Loucy (cell line): ENCODE measurements around the gene ATOSA.

Source experiments
- CTCF ChIP-seq: fragments of 200-600 bp; sonication (generic); conservative IDR thresholded peaks from 2 replicates; pipeline ENCODE4 v1.5.1; 2014; ENCODE audit warnings: mild to moderate bottlenecking, antibody characterized with exemption, low read length
- EZH2phosphoT487 ChIP-seq: fragments of 200-600 bp; IDR thresholded peaks from 2 replicates; pipeline ENCODE4 v1.6.1; 2018; ENCODE audit warnings: antibody characterized with exemption, mild to moderate bottlenecking, moderate library complexity, borderline replicate concordance

DNA sequence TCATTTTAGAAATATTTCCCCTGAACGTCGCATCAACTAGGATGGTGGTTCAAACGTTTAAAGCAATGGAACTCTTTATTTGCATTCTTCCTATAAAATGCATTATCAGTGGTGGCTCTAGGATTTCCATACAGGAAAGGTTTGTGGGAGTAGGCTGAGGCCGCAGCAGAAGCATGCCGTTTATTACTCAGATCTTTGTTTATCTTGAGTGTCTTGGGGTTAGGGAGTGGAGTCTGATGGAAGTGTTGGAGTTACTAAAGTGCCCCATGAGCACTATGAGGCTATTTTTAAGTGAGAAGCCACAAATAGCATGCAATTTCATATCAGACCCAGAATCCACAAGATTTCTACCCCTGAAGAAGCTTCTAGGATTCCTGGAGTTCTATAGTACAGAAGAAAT is 26.2 kb downstream of the ATOSA start:
- no peak for TF ChIP-seq CTCF
- TF ChIP-seq EZH2phosphoT487: no peak
